Upper lobe of right lung (tissue), 1 donor: Measurements from ENCODE around the gene ZFP36L1. TPM values are rescaled to one million over a fixed set of nuclear protein-coding genes. Genes with fewer than 3 reads are reported as not detected.

Experiments used
- ATAC-seq: fragments of 200-7000 bp; cut with Tn5 transposase; one replicate; pipeline ENCODE4 v1.9.1; 2020; ENCODE audit warnings: mild to moderate bottlenecking, moderate library complexity
- DNase-seq: peaks from one replicate; pipeline ENCODE4 v3.0.0-alpha.2; 2020
- H3K27ac ChIP-seq: fragments of 200-600 bp; one replicate; pipeline ENCODE4 v1.8.0; 2022
- H3K27me3 ChIP-seq: fragments of 200-600 bp; one replicate; pipeline ENCODE4 v1.8.0; 2022; ENCODE audit warnings: mild to moderate bottlenecking
- H3K36me3 ChIP-seq: fragments of 200-600 bp; one replicate; pipeline ENCODE4 v1.8.0; 2022
- H3K4me1 ChIP-seq: fragments of 200-600 bp; one replicate; pipeline ENCODE4 v1.8.0; 2022
- H3K4me3 ChIP-seq: fragments of 200-600 bp; one replicate; pipeline ENCODE4 v1.8.0; 2022; ENCODE audit warnings: mild to moderate bottlenecking
- H3K9me3 ChIP-seq: fragments of 200-600 bp; one replicate; pipeline ENCODE4 v1.8.0; 2022
- CTCF ChIP-seq: fragments of 200-600 bp; IDR thresholded peaks from one replicate; pipeline ENCODE4 v1.8.0; 2022; ENCODE audit warnings: antibody characterized with exemption
- intact Hi-C: fragments of 100-400 bp; cut with DNase I; formaldehyde crosslinking; loops from one replicate; pipeline ENCODE4 v1.11.0; 2022
- total RNA-seq: library from RNA; stranded (reverse); fragmentation: NEBNext Ultra II Directional; extraction: Animal tissue kit (Norgen Biotek cat#: 25700); gene quantifications from one replicate; pipeline ENCODE4 v1.2.1, GENCODE V29; 2021
- donor health status: DM: no; HTN: yes; CAD: no; lungs with severe emphysema.

Gene ZFP36L1
- total RNA-seq, 1 donor from 2014 or later: 187 TPM

GRCh38 chr14:68793734-68794129 lies 865 bp upstream of the ZFP36L1 start:
- ATAC-seq: peak; percentile 0
- TF ChIP-seq CTCF: no peak

GRCh38 chr14:68792678-68792978 lies 239 bp downstream of the ZFP36L1 start:
- no peak for TF ChIP-seq CTCF
- intact Hi-C loops: no loop called here
- H3K4me3 ChIP-seq: peak overlapping the region; percentile 97

More at GRCh38 chr14:68793734-68794129, 865 bp upstream of the ZFP36L1 start:
- peak; percentile 79 for DNase-seq
- peaks cover 22% of the 10 kb centered on the region for H3K4me1 ChIP-seq
- peak overlapping the region; percentile 100 for H3K27ac ChIP-seq
- H3K36me3 ChIP-seq: peaks cover 21% of the 10 kb centered on the region
- intact Hi-C loops: no loop called here
- no peaks in the 10 kb centered on the region for H3K27me3 ChIP-seq
- no peaks in the 10 kb centered on the region for H3K9me3 ChIP-seq
- H3K4me3 ChIP-seq: peak overlapping the region; percentile 97

GRCh38 chr14:68791902-68792677 lies 777 bp downstream of the ZFP36L1 start:
- H3K27ac ChIP-seq: peak overlapping the region; percentile 100
- H3K27me3 ChIP-seq: no peaks in the 10 kb centered on the region
- H3K4me1 ChIP-seq: peaks cover 30% of the 10 kb centered on the region
- no peak for ATAC-seq
- peak overlapping the region; percentile 97 for H3K4me3 ChIP-seq
- no peak for TF ChIP-seq CTCF
- intact Hi-C loops: no loop called here
- peak; percentile 70 for DNase-seq
- H3K9me3 ChIP-seq: no peaks in the 10 kb centered on the region
- peaks cover 36% of the 10 kb centered on the region for H3K36me3 ChIP-seq

More at GRCh38 chr14:68792678-68792978, 239 bp downstream of the ZFP36L1 start:
- no peaks in the 10 kb centered on the region for H3K27me3 ChIP-seq
- H3K36me3 ChIP-seq: peaks cover 31% of the 10 kb centered on the region
- peaks cover 30% of the 10 kb centered on the region for H3K4me1 ChIP-seq
- no peak for ATAC-seq
- no peak for DNase-seq
- no peaks in the 10 kb centered on the region for H3K9me3 ChIP-seq
- peak overlapping the region; percentile 100 for H3K27ac ChIP-seq

GRCh38 chr14:68791078-68791901 lies 1.6 kb downstream of the ZFP36L1 start:
- no peaks in the 10 kb centered on the region for H3K9me3 ChIP-seq
- H3K4me1 ChIP-seq: peaks cover 30% of the 10 kb centered on the region
- no peak for ATAC-seq
- no peak for TF ChIP-seq CTCF
- intact Hi-C loops: no loop called here
- peaks cover 37% of the 10 kb centered on the region for H3K36me3 ChIP-seq
- peak overlapping the region; percentile 97 for H3K4me3 ChIP-seq
- no peaks in the 10 kb centered on the region for H3K27me3 ChIP-seq
- peak overlapping the region; percentile 100 for H3K27ac ChIP-seq
- DNase-seq: no peak

- H3K27ac ChIP-seq: peak overlapping the region; percentile 100
- no peaks in the 10 kb centered on the region for H3K27me3 ChIP-seq
- no peak for TF ChIP-seq CTCF
- ATAC-seq (no peak), DNase-seq (no peak)
- H3K36me3 ChIP-seq: peaks cover 37% of the 10 kb centered on the region
- intact Hi-C loops: no loop called here
- H3K9me3 ChIP-seq: no peaks in the 10 kb centered on the region
- peak overlapping the region; percentile 97 for H3K4me3 ChIP-seq
- H3K4me1 ChIP-seq: peaks cover 28% of the 10 kb centered on the region
Measured at GRCh38 chr14:68790644-68791077, 2.2 kb downstream of the ZFP36L1 start.
